Measurements from ENCODE around the gene EQTN. TPM values are rescaled to one million over a fixed set of nuclear protein-coding genes. Genes with fewer than 3 reads are reported as not detected.

EQTN gene
- total and polyA plus RNA-seq, 9 donors, result 0.13 to 0.30 (median 0.15) TPM; not detected in 6

DNA sequence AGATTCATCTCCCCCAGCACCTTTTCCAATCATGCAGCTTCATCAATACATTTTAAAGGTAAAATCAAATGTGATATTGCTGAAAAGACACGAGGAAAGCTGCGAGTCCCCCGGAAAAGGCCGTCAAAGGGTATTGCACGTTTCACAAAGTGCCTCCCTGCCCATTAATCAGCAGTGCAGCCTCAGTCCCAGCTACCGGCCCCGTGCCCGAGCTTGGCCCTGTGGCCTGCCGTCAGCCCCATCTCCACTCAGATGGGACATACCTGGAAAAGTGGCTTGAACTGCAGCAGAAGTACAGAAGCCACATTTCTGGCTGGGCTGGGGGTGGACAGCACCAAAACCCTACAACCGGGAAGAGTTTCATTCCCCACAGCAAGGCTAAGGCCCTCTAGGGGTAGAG lies 39.9 kb upstream of the EQTN start:
- peaks cover 37% of the 10 kb centered on the region for H3K4me1 ChIP-seq (ENCODE audit: control insufficient read depth, insufficient read depth, low read length)
- 84% methylated on average over 9 of the region's 10 CpGs for WGBS (ENCODE audit: insufficient coverage)
- H3K9me3 ChIP-seq (replicated peaks; ENCODE audit: control insufficient read depth, low read depth, low read length), result no peaks in the 10 kb centered on the region
- DNase-seq, result no peak
- H3K27me3 ChIP-seq (ENCODE audit: control insufficient read depth, insufficient read depth, low read length), result no peaks in the 10 kb centered on the region
- H3K27ac ChIP-seq (ENCODE audit: low read length), result no peak overlapping the region
- no peaks in the 10 kb centered on the region for H3K36me3 ChIP-seq (ENCODE audit: control insufficient read depth, insufficient read depth, low read length)
- no peak overlapping the region for H3K4me3 ChIP-seq (ENCODE audit: low read length)

GRCh38 chr9:27336126-27336525 lies 39.2 kb upstream of the EQTN start:
- Histone ChIP-seq H3K4me1 (ENCODE audit: control insufficient read depth, insufficient read depth, low read length) (peaks cover 37% of the 10 kb centered on the region), H3K9me3 (replicated peaks; ENCODE audit: control insufficient read depth, low read depth, low read length) (no peaks in the 10 kb centered on the region), H3K36me3 (ENCODE audit: control insufficient read depth, insufficient read depth, low read length) (no peaks in the 10 kb centered on the region), H3K27me3 (ENCODE audit: control insufficient read depth, insufficient read depth, low read length) (no peaks in the 10 kb centered on the region), H3K4me3 (ENCODE audit: low read length) (no peak overlapping the region), H3K27ac (ENCODE audit: low read length) (no peak overlapping the region)
- no peak for DNase-seq
- WGBS (ENCODE audit: insufficient coverage), result 100% methylated on average over 1 of the region's 1 CpG

GRCh38 chr9:27335075-27335474 lies 38.1 kb upstream of the EQTN start:
- WGBS (ENCODE audit: insufficient coverage), result 100% methylated on average over 4 of the region's 6 CpGs
- Histone ChIP-seq H3K36me3 (ENCODE audit: control insufficient read depth, insufficient read depth, low read length) (no peaks in the 10 kb centered on the region), H3K9me3 (replicated peaks; ENCODE audit: control insufficient read depth, low read depth, low read length) (no peaks in the 10 kb centered on the region), H3K4me3 (ENCODE audit: low read length) (no peak overlapping the region), H3K4me1 (ENCODE audit: control insufficient read depth, insufficient read depth, low read length) (peaks cover 31% of the 10 kb centered on the region), H3K27me3 (ENCODE audit: control insufficient read depth, insufficient read depth, low read length) (no peaks in the 10 kb centered on the region), H3K27ac (ENCODE audit: low read length) (no peak overlapping the region)
- DNase-seq, result no peak

DNA sequence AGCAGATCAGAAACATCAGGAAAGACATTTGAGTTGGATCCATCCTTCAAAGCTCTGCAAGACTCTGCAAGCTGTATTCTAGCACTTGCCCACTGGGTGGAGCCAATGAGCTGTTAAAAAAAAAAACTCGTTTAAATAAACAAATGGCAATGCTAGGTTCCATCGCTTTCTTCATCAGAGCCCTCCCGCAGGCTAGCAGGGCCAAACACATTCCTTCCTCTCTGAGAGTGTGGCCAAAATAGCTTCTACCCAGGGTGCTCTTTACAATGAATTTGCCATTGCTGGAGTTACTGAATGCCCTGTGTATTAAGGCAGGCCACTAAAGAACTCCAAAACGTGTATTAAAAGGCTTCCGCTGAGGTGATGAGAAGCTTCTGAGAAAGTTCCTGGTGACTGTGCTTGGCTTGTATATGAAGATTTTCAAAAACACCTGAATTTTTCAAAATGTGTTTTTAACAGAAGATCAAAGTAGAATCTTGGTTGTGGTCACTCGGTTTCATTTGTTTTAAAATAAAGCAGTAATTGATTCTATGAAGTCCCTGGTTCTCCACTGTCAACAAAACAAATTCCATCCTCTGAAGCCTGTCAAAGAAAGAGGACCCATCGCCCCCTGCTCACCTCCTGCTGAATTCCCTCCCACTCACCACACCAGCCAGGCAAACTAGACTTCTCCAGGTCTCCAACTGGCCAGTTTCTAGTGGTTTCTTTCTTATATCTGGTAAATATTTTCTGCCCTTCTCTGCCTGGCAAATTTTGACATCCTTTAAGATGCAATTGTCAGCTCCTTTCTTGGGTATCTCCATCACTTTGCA lies 36.5 kb upstream of the EQTN start:
- 0% methylated on average over 3 of the region's 7 CpGs for WGBS (ENCODE audit: insufficient coverage)
- Histone ChIP-seq H3K27ac (ENCODE audit: low read length) (no peak overlapping the region), H3K4me1 (ENCODE audit: control insufficient read depth, insufficient read depth, low read length) (peaks cover 20% of the 10 kb centered on the region), H3K4me3 (ENCODE audit: low read length) (no peak overlapping the region), H3K27me3 (ENCODE audit: control insufficient read depth, insufficient read depth, low read length) (no peaks in the 10 kb centered on the region), H3K9me3 (replicated peaks; ENCODE audit: control insufficient read depth, low read depth, low read length) (no peaks in the 10 kb centered on the region), H3K36me3 (ENCODE audit: control insufficient read depth, insufficient read depth, low read length) (no peaks in the 10 kb centered on the region)
- DNase-seq, result peak; percentile 91

DNA sequence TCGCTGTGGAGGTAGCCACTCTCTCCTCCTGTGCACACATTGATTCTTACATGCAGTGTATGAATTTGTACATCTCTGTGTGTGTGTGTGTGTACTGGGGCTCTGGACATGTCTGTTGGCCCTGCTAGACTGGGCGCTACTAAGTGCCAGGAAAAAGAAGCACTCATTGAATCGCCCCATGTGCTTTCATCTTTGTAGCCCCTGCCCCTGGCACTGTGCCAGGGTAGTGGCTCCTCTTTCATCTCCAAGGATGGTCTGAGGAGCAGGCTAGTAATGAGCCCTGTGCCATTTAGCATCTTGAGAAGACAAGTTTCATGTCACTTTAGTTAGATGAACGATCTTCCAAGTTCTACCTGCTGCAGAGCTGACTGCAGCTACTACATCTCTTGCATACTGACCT lies 34.4 kb upstream of the EQTN start:
- DNase-seq, result no peak

DNA sequence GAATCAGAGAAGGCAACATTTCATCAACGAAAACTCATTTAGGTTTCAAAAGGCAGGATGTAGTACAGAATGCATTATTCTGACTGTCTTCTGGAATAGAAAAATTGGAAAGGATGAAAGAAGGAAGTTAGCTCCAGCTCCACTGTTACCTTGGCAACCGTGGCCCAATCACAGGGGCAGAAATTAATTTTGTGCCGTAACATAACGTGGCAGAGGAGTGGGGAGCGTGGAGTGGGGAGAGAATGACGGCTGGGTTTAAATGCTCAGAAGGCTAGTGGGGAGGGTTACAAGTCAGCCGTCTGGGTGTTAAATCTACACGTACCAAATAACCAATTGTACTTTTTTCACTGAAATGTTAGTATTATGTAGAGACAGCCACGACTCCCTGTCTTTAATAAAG lies 32.3 kb upstream of the EQTN start:
- no peak overlapping the region for H3K27ac ChIP-seq (ENCODE audit: low read length)
- DNase-seq, result peak; percentile 65
- no peaks in the 10 kb centered on the region for H3K36me3 ChIP-seq (ENCODE audit: control insufficient read depth, insufficient read depth, low read length)
- WGBS (ENCODE audit: insufficient coverage), result 63% methylated on average over 3 of the region's 9 CpGs
- H3K9me3 ChIP-seq (replicated peaks; ENCODE audit: control insufficient read depth, low read depth, low read length), result no peaks in the 10 kb centered on the region
- H3K4me3 ChIP-seq (ENCODE audit: low read length), result no peak overlapping the region
- peaks cover 3% of the 10 kb centered on the region for H3K4me1 ChIP-seq (ENCODE audit: control insufficient read depth, insufficient read depth, low read length)
- H3K27me3 ChIP-seq (ENCODE audit: control insufficient read depth, insufficient read depth, low read length), result no peaks in the 10 kb centered on the region

More for the DNA sequence above, 34.4 kb upstream of the EQTN start:
- Histone ChIP-seq H3K4me3 (ENCODE audit: low read length) (no peak overlapping the region), H3K4me1 (ENCODE audit: control insufficient read depth, insufficient read depth, low read length) (peaks cover 3% of the 10 kb centered on the region), H3K9me3 (replicated peaks; ENCODE audit: control insufficient read depth, low read depth, low read length) (no peaks in the 10 kb centered on the region), H3K36me3 (ENCODE audit: control insufficient read depth, insufficient read depth, low read length) (no peaks in the 10 kb centered on the region), H3K27me3 (ENCODE audit: control insufficient read depth, insufficient read depth, low read length) (no peaks in the 10 kb centered on the region), H3K27ac (ENCODE audit: low read length) (no peak overlapping the region)
- WGBS (ENCODE audit: insufficient coverage), result 100% methylated on average over 2 of the region's 4 CpGs

GRCh38 chr9:27328483-27328882 lies 31.5 kb upstream of the EQTN start:
- H3K27me3 ChIP-seq (ENCODE audit: control insufficient read depth, insufficient read depth, low read length), result no peaks in the 10 kb centered on the region
- H3K4me3 ChIP-seq (ENCODE audit: low read length), result no peak overlapping the region
- no peak overlapping the region for H3K27ac ChIP-seq (ENCODE audit: low read length)
- DNase-seq, result no peak
- H3K9me3 ChIP-seq (replicated peaks; ENCODE audit: control insufficient read depth, low read depth, low read length), result no peaks in the 10 kb centered on the region
- 90% methylated on average over 2 of the region's 3 CpGs for WGBS (ENCODE audit: insufficient coverage)
- H3K36me3 ChIP-seq (ENCODE audit: control insufficient read depth, insufficient read depth, low read length), result no peaks in the 10 kb centered on the region
- peaks cover 3% of the 10 kb centered on the region for H3K4me1 ChIP-seq (ENCODE audit: control insufficient read depth, insufficient read depth, low read length)

- no peaks in the 10 kb centered on the region for H3K27me3 ChIP-seq (ENCODE audit: control insufficient read depth, insufficient read depth, low read length)
- H3K27ac ChIP-seq (ENCODE audit: low read length), result no peak overlapping the region
- H3K4me3 ChIP-seq (ENCODE audit: low read length), result no peak overlapping the region
- H3K36me3 ChIP-seq (ENCODE audit: control insufficient read depth, insufficient read depth, low read length), result no peaks in the 10 kb centered on the region
- WGBS (ENCODE audit: insufficient coverage), result no CpG with 5 or more reads among the region's 2 CpGs
- DNase-seq, result no peak
- H3K4me1 ChIP-seq (ENCODE audit: control insufficient read depth, insufficient read depth, low read length), result no peaks in the 10 kb centered on the region
- no peaks in the 10 kb centered on the region for H3K9me3 ChIP-seq (replicated peaks; ENCODE audit: control insufficient read depth, low read depth, low read length)
These were observed 14.2 kb upstream of the EQTN start for GRCh38 chr9:27311184-27311583.

- no peak for DNase-seq
- no peaks in the 10 kb centered on the region for H3K36me3 ChIP-seq (ENCODE audit: control insufficient read depth, insufficient read depth, low read length)
- no peaks in the 10 kb centered on the region for H3K9me3 ChIP-seq (replicated peaks; ENCODE audit: control insufficient read depth, low read depth, low read length)
- H3K4me3 ChIP-seq (ENCODE audit: low read length), result no peak overlapping the region
- no peaks in the 10 kb centered on the region for H3K4me1 ChIP-seq (ENCODE audit: control insufficient read depth, insufficient read depth, low read length)
- no peak overlapping the region for H3K27ac ChIP-seq (ENCODE audit: low read length)
- WGBS (ENCODE audit: insufficient coverage), result no CpG with 5 or more reads among the region's 2 CpGs
- H3K27me3 ChIP-seq (ENCODE audit: control insufficient read depth, insufficient read depth, low read length), result no peaks in the 10 kb centered on the region
These were observed 13.6 kb upstream of the EQTN start for GRCh38 chr9:27310582-27310981.

DNA sequence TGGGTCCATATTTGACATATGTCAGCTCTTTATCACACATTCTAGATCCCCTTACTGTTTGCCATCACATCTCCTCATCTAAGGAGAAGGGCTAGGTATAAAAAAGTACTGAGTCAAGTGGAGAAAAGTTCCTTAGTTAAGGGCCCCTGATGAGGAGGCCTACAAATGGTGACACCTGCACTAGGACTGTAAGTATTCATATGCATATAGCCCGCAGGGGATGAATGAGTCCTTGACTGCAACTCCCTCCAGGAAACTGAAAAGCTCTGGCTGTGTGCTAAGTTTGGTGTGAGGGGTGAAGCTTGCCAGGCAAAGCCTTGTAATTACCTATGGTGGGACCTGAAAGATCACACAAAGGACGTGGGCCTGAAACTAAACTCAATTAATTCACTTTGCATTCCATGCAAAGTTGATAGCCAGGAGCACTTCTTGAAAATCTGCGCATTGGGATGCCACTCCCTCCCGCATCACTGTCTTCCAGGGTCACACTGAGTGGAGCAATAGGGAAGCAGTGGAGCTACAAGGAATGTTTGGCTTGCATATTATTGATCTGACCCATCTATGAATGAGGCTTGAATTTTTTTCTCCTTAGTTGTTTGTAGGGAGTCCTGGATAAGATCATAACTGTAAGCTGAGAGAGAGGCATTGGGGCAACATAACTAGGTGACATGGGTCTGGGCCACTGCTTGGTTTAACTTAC lies 11.9 kb upstream of the EQTN start:
- H3K27me3 ChIP-seq (ENCODE audit: control insufficient read depth, insufficient read depth, low read length), result no peaks in the 10 kb centered on the region
- no peak overlapping the region for H3K4me3 ChIP-seq (ENCODE audit: low read length)
- no peaks in the 10 kb centered on the region for H3K4me1 ChIP-seq (ENCODE audit: control insufficient read depth, insufficient read depth, low read length)
- H3K36me3 ChIP-seq (ENCODE audit: control insufficient read depth, insufficient read depth, low read length), result no peaks in the 10 kb centered on the region
- H3K9me3 ChIP-seq (replicated peaks; ENCODE audit: control insufficient read depth, low read depth, low read length), result no peaks in the 10 kb centered on the region
- no peak overlapping the region for H3K27ac ChIP-seq (ENCODE audit: low read length)
- 75% methylated on average over 2 of the region's 4 CpGs for WGBS (ENCODE audit: insufficient coverage)
- no peak for DNase-seq
